SU-DHL-6 (cell line): Measurements from ENCODE around the gene GRIFIN.

Source experiments
- H2AFZ ChIP-seq: fragments of 200-600 bp; sonication (generic); 2 replicates; pipeline ENCODE4 v1.6.1; 2014; ENCODE audit warnings: low read depth, mild to moderate bottlenecking, moderate library complexity, mixed read lengths, antibody characterized with exemption, low read length; ENCODE audit not compliant: severe bottlenecking
- H3F3A ChIP-seq: fragments of 200-600 bp; shearing (Covaris generic); 2 replicates; pipeline ENCODE4 v1.6.0; 2016; ENCODE audit warnings: antibody characterized with exemption, mild to moderate bottlenecking; ENCODE audit not compliant: insufficient read depth
- H3K27ac ChIP-seq: fragments of 200-600 bp; sonication (generic); 2 replicates; pipeline ENCODE4 v1.5.1; 2016; ENCODE audit warnings: low read depth, mild to moderate bottlenecking, low read length, moderate library complexity, mixed read lengths
- H3K27me3 ChIP-seq: fragments of 200-600 bp; sonication (generic), shearing (Covaris generic); 2 replicates; pipeline ENCODE4 v1.6.0; 2014; ENCODE audit warnings: mild to moderate bottlenecking, low read length
- H3K36me3 ChIP-seq: fragments of 200-600 bp; sonication (generic); 2 replicates; pipeline ENCODE4 v1.6.1; 2014; ENCODE audit warnings: mild to moderate bottlenecking, low read length, mixed read lengths
- H3K4me2 ChIP-seq: fragments of 300-600, 200-600 bp; shearing (Covaris generic), sonication (generic); 2 replicates; pipeline ENCODE4 v1.6.0; 2014; ENCODE audit warnings: low read length, low read depth, mild to moderate bottlenecking; ENCODE audit not compliant: poor library complexity, severe bottlenecking
- H3K4me3 ChIP-seq: fragments of 200-600 bp; sonication (generic); 2 replicates; pipeline ENCODE4 v1.5.1; 2014; ENCODE audit warnings: antibody characterized with exemption, low read length, mild to moderate bottlenecking, mixed read lengths; ENCODE audit not compliant: insufficient read depth, poor library complexity, severe bottlenecking
- H3K79me2 ChIP-seq: fragments of 200-600 bp; sonication (generic); 2 replicates; pipeline ENCODE4 v1.6.1; 2014; ENCODE audit warnings: mild to moderate bottlenecking, low read length, moderate library complexity; ENCODE audit not compliant: insufficient read depth
- H3K9ac ChIP-seq: fragments of 200-600 bp; sonication (generic); 2 replicates; pipeline ENCODE4 v1.7.0; 2014; ENCODE audit warnings: mild to moderate bottlenecking, low read length
- H3K9me2 ChIP-seq: fragments of 200-600 bp; sonication (generic); replicated peaks from 2 replicates; pipeline ENCODE4 v1.6.1; 2014; ENCODE audit warnings: low read length; ENCODE audit not compliant: insufficient read depth
- H3K9me3 ChIP-seq: fragments of 200-600 bp; sonication (generic); 2 replicates; pipeline ENCODE4 v1.6.1; 2014; ENCODE audit warnings: low read length, mixed read lengths; ENCODE audit not compliant: insufficient read depth
- H4K20me1 ChIP-seq: fragments of 200-600 bp; sonication (generic); 2 replicates; pipeline ENCODE4 v1.6.1; 2014; ENCODE audit warnings: low read depth, mild to moderate bottlenecking, antibody characterized with exemption, low read length, moderate library complexity, mixed read lengths
- EZH2phosphoT487 ChIP-seq: fragments of 200-600 bp; sonication (generic), shearing (Covaris generic); conservative IDR thresholded peaks from 2 replicates; pipeline ENCODE4 v1.6.1; 2018; ENCODE audit warnings: mild to moderate bottlenecking, antibody characterized with exemption, low read length, moderate library complexity, mixed read lengths
- TF ChIP-seq, protein P1 (sequence below): fragments of 200-600 bp; sonication (generic); IDR thresholded peaks from one replicate; pipeline ENCODE4 v1.5.1; 2017; ENCODE audit warnings: antibody characterized with exemption, mild to moderate bottlenecking, low read length, moderate library complexity; ENCODE audit not compliant: insufficient read depth, poor library complexity, severe bottlenecking

GRIFIN gene

DNA sequence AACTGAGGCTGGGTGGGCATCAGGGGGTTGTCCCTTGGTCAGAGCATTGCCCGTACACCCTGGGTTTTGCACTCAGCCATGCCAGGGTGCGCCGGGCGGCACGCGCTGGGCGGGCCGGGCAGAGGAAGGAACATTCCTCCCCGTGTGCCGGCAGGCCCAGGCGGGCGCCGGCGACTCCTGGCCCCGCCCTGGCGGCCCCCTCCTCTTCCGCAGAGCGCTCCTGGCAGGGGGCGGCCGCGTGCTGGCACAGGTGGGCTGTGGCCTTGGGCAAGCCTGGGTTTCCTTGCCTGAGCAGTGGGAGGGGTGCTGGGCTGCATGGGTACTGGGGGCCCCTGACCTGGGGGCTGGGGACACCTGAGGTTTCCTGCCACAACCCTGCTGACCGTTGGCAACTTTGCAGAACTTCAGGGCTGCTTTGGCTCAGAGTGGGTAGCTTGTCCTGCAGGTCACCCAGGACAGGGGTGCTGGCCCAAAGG, 47.3 kb upstream of the GRIFIN start:
- Histone ChIP-seq H3K36me3 (no peaks in the 10 kb centered on the region), H3K4me2 (no peak overlapping the region), H3F3A (no peaks in the 10 kb centered on the region), H3K9ac (no peak overlapping the region), H2AFZ (no peak overlapping the region), H3K27me3 (peaks cover 4% of the 10 kb centered on the region; the same call in 1 of the 2 replicates), H3K79me2 (no peaks in the 10 kb centered on the region), H3K27ac (no peak overlapping the region), H4K20me1 (no peaks in the 10 kb centered on the region), H3K9me2 (no peaks in the 10 kb centered on the region), H3K4me3 (no peak overlapping the region), H3K9me3 (no peaks in the 10 kb centered on the region)
- no peak for TF ChIP-seq EZH2phosphoT487
- TF ChIP-seq, protein P1, sequence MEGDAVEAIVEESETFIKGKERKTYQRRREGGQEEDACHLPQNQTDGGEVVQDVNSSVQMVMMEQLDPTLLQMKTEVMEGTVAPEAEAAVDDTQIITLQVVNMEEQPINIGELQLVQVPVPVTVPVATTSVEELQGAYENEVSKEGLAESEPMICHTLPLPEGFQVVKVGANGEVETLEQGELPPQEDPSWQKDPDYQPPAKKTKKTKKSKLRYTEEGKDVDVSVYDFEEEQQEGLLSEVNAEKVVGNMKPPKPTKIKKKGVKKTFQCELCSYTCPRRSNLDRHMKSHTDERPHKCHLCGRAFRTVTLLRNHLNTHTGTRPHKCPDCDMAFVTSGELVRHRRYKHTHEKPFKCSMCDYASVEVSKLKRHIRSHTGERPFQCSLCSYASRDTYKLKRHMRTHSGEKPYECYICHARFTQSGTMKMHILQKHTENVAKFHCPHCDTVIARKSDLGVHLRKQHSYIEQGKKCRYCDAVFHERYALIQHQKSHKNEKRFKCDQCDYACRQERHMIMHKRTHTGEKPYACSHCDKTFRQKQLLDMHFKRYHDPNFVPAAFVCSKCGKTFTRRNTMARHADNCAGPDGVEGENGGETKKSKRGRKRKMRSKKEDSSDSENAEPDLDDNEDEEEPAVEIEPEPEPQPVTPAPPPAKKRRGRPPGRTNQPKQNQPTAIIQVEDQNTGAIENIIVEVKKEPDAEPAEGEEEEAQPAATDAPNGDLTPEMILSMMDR: no peak

- Histone ChIP-seq H3K9ac (no peak overlapping the region), H3K4me2 (no peak overlapping the region), H3K27me3 (peaks cover 4% of the 10 kb centered on the region; the same call in 1 of the 2 replicates), H3K79me2 (no peaks in the 10 kb centered on the region), H4K20me1 (no peaks in the 10 kb centered on the region), H3K27ac (no peak overlapping the region), H2AFZ (no peak overlapping the region), H3K9me2 (no peaks in the 10 kb centered on the region), H3K9me3 (no peaks in the 10 kb centered on the region), H3K4me3 (no peak overlapping the region), H3F3A (no peaks in the 10 kb centered on the region), H3K36me3 (no peaks in the 10 kb centered on the region)
- TF ChIP-seq EZH2phosphoT487: no peak
- TF ChIP-seq, protein P1: no peak
These were observed 46.7 kb upstream of the GRIFIN start for GRCh38 chr7:2522780-2523433.

DNA sequence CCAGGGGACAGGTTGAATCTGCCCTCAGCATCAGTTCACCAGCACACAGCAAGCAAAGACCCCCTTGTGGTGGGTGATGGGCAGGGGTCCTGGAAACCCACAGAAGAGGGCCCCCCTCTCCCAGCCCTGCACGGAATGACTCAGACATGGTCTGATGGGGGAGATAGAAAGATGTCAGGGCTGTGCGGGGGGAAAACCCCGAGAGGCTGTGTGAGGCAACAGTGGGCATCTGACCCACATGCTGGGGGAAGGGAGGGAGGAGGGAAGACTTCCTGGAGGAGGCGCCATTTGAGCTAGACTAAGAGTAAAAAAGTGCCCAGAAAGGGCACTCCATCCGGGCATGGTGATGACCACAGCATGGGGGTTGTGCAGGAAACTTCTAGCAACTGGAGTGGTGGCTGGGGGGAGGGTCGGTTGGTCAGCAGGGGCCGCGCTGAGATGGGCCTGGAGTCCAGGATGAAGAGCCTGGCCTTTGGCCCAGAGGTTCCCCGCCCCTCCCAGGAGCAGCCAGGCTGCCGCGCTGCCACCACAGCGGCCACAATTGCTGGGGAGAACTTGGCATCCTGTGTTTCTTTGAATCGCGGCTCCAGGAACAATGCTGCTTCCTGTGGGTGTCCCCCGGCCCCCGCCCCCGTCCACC, 45.9 kb upstream of the GRIFIN start:
- no peak overlapping the region for H3K4me2 ChIP-seq
- H3K9me2 ChIP-seq: no peaks in the 10 kb centered on the region
- no peaks in the 10 kb centered on the region for H3F3A ChIP-seq
- TF ChIP-seq, protein P1: no peak
- no peak for TF ChIP-seq EZH2phosphoT487
- H3K36me3 ChIP-seq: no peaks in the 10 kb centered on the region
- H4K20me1 ChIP-seq: no peaks in the 10 kb centered on the region
- H2AFZ ChIP-seq: no peak overlapping the region
- H3K4me3 ChIP-seq: no peak overlapping the region
- no peaks in the 10 kb centered on the region for H3K9me3 ChIP-seq
- H3K27me3 ChIP-seq: peaks cover 4% of the 10 kb centered on the region; the same call in 1 of the 2 replicates
- no peak overlapping the region for H3K9ac ChIP-seq
- no peak overlapping the region for H3K27ac ChIP-seq
- H3K79me2 ChIP-seq: no peaks in the 10 kb centered on the region
